ENCODE results near the gene COL6A2.
"Not testable (repeated sequence)": the region's sequence is repeated elsewhere in the genome, so short reads cannot be mapped to it uniquely, and the experiment has no call there.

Gene COL6A2

DNA sequence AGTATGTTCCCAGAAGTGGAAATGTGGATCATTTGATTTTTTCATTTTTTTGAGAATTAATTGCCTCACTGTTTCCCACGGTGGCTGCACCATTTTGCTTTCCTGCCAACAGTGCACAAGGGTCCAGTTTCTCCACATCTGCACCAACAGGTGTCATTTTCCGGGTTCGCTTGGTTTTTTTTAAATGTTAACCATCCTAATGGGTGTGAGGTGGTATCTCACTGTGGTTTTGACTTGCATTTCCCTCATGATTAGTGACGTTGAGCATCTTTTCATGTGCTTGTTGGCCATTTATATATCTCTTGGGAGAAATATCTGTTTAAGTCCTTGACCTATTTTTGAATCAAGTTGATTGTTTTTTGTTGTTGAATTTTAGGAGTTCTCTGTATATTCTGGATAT is 3.0 kb downstream of the COL6A2 start:
- TF ChIP-seq, protein P1, sequence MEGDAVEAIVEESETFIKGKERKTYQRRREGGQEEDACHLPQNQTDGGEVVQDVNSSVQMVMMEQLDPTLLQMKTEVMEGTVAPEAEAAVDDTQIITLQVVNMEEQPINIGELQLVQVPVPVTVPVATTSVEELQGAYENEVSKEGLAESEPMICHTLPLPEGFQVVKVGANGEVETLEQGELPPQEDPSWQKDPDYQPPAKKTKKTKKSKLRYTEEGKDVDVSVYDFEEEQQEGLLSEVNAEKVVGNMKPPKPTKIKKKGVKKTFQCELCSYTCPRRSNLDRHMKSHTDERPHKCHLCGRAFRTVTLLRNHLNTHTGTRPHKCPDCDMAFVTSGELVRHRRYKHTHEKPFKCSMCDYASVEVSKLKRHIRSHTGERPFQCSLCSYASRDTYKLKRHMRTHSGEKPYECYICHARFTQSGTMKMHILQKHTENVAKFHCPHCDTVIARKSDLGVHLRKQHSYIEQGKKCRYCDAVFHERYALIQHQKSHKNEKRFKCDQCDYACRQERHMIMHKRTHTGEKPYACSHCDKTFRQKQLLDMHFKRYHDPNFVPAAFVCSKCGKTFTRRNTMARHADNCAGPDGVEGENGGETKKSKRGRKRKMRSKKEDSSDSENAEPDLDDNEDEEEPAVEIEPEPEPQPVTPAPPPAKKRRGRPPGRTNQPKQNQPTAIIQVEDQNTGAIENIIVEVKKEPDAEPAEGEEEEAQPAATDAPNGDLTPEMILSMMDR (IDR thresholded peaks at IDR 0.05; ENCODE audit: insufficient read depth, low read depth, low read length, missing control alignments) = no peak

DNA sequence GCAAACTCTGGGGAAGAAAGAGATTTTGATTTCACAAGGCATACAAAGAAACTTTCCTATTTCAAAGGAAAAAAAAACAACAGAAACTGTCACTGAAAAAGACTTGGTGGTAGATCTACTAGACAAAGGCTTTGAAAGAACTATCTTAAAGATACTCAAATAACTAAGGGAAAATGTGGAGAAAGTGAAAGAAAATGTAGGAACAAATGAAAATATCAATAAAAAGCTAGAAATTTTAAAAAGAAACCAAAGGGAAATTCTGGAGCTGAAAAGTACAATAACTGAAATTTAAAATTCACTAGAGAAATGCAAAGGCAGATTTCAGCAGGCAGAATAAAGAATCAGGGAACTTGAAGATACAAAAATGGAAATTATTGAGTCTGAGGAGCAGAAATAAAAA is 6.2 kb downstream of the COL6A2 start:
- no peak for DNase-seq (ENCODE audit: low read depth)
- TF ChIP-seq, protein P1 (IDR thresholded peaks at IDR 0.05; ENCODE audit: insufficient read depth, low read depth, low read length, missing control alignments) = no peak
- no peak overlapping the region for H3K4me3 ChIP-seq (ENCODE audit: low read length)

More for the DNA sequence above, 3.0 kb downstream of the COL6A2 start:
- H3K4me3 ChIP-seq (ENCODE audit: low read length) = no peak overlapping the region
- no peak for DNase-seq (ENCODE audit: low read depth)

DNA sequence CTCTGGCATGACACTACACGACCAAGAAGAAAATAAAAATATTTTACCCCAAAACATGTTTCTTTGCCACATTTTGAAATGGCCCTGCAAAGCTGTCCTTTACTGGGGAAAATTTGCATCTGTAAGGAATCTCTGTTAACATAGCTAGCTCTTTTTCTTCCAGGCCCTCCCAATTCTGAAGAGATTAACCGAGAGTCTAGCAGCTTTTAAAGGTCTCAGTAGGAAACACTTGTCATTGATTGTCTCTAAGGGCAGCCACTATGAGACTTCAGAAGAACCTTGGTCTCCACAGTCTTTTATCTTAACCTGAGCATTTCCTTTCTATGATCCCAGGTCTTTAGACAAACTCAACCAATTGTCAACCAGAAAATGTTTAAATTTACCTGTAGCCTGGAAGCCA is 9.5 kb downstream of the COL6A2 start:
- not testable (repeated sequence) for DNase-seq (ENCODE audit: low read depth); H3K4me3 ChIP-seq (ENCODE audit: low read length)

DNA sequence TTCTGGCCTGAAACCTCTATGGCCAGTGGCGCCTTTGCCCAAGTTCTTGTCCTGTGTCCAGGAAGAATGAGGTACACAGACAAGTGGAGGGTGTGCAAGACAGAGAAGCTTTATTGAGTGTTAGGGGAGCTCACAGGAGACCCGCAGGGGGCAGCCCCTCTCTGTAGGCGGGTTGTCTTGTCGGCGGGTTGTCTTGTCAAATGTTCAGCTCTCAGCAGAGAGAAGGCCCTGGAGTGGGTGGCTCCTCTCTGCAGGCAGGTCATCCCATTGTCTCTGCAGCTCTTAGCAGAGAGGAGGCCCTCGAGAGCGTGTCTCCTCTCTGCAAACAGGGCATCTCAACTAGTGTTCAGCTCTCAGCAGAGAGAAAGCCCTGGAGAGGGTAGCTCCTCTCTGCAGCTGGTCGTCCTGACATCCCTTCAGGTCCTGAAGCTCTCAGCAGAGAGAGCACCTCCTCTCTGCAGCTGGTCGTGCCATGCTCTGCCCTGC is 11.0 kb downstream of the COL6A2 start:
- TF ChIP-seq, protein P1 (IDR thresholded peaks at IDR 0.05; ENCODE audit: insufficient read depth, low read depth, low read length, missing control alignments) = no peak
- DNase-seq (ENCODE audit: low read depth) = no peak
- H3K4me3 ChIP-seq (ENCODE audit: low read length) = no peak overlapping the region

DNA sequence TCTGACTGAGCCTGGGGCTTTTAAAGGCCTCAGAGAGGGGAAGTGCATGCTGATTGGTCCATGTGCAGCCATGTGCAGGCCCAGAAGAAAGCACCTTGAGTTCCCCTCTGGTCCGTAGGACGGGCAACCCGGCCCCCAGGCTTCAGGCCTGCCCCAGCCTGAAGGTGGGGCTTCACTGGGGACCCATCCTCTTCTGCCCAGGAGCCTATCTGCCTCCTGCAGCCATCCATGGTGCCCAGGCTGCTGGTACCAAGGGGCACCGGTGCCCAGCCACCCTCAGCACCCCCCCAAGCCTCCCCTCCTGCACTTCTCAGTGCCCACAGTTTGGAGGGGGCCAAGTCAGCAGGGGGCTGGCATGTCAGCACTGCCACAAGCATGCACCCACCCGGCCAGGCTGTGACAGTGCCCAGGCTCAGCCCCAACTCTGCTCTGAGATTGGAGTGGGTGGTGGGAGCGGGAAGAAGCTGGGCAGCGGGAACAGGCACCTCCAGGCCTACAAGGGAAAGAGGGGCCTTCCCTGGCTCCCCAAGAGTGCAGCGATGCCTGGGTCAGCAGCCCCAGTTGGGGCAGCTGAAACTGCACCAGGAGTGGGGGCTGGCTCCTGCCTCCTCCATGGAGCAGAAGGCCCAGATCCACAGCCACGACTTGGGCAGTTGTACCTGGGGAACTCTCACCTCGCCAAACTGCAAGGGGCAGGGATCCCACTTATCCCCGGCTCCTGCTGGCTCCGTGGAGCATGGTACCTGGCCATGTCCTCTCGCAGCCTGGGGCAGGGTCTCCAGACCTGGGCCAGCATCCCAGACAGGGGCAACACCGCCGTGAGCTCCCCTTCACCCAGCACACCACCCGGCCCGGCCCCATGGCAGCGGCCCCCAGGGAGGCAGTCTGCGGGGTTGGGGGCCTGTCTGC is 11.7 kb downstream of the COL6A2 start:
- DNase-seq (ENCODE audit: low read depth) = no peak
- H3K4me3 ChIP-seq (ENCODE audit: low read length) = no peak overlapping the region
- TF ChIP-seq, protein P1 (IDR thresholded peaks at IDR 0.05; ENCODE audit: insufficient read depth, low read depth, low read length, missing control alignments) = no peak

DNA sequence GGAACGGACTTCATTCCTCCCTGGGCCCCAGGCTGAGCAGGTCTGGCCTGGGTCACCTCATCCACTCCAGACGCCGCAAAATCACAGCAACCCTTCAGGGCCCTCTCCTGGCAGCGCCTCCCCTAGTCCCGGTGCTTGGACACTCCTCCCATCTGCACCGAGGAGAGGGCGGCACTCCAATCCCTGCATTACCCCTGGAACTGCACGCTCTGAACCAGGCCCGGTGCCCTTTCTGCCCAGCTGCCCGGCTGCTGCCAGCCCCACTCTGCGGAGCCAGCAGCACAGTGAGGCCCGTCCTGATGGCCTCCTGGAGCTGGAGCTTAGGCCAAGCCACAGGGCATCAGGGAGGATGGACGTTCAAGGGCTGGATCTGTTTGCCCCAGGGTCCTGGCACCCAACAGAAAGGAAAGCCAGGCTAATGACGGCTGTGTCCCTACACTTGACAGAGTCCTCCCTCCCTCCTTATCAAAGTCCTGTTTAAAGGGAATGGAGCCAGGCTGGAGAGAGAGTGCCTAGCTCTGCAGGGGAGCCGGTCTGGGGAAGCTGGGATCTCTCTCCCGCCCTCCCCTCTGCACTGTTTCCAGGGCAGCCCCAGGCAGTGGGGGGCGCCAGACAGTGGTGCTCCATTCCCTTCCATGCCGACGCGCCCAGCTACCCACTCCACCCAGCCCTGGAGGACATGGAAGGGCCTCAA is 12.7 kb downstream of the COL6A2 start:
- TF ChIP-seq, protein P1 (IDR thresholded peaks at IDR 0.05; ENCODE audit: insufficient read depth, low read depth, low read length, missing control alignments) = no peak
- H3K4me3 ChIP-seq (ENCODE audit: low read length) = no peak overlapping the region
- no peak for DNase-seq (ENCODE audit: low read depth)

DNA sequence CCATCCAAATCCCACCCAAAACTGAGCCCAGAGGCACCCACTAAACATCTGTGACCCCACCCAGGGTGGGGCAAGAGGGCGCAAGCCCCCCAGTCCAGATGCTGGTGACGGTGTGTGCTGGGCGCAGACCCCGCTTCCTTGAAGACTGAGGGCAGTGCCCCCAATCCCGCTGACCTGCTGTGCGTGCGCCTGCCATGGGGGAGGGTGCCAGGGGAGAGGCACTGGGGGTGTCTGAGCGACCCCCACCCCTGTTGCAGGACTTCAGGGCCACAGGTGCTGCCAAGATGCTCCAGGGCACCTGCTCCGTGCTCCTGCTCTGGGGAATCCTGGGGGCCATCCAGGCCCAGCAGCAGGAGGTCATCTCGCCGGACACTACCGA is 13.3 kb downstream of the COL6A2 start:
- no peak for DNase-seq (ENCODE audit: low read depth)
- no peak overlapping the region for H3K4me3 ChIP-seq (ENCODE audit: low read length)
- TF ChIP-seq, protein P1 (IDR thresholded peaks at IDR 0.05; ENCODE audit: insufficient read depth, low read depth, low read length, missing control alignments) = no peak
